ENCODE measurements around the gene ACO2.
A peak's percentile ranks its signal among the peaks of the same experiment; 100 is the strongest.
"Not testable (repeated sequence)": the region's sequence is repeated elsewhere in the genome, so short reads cannot be mapped to it uniquely, and the experiment has no call there.

The ACO2 gene

DNA sequence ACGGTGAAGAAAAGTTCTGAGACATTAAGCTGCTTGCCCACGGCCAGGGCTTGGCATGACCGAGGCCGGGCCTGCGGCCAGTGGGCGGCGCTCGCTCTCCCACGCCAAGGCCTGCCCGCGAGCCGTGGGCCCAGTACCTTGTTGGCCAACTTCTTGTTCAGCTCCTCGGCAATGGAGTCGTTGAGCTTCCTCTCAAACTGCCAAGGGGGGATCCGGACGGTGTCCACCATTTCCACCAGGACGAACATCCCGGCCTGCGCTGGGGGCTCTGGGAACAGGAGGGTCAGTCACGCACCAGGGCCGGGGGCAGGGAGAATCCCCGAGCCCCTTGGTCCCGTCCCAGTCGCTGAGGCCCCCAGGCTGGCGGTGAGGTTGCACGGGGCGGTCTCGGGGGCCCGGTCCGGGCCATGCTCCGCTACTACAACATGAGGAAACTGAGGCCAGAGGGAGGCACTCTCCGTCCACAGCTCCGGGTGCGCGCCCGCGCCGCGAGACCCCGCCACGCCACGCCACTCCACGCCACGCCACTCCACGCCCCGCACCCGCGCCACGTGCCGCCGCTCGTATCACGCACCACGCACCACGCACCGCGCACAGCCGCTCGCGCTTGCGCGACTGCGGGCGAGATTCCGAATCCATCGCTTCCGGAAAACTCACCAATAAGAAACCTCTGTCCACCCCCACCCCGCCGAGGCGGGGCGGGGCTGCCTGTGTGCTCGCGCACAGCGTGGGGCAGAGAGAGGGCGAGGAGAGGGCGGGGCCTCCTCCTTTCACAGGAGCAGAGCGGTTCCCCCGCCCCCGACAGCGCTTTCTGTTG lies 75.1 kb downstream of the ACO2 start, which contains the start of gene POLR3H:
TSS of gene POLR3H (minus strand) at position 617 of the 817 bp plus-strand sequence. CDS start at position 248, 369 bp downstream.
- DNase-seq, result peak; percentile 95

GRCh38 chr22:41544671-41545476 lies 76.0 kb downstream of the ACO2 start:
- no peak for DNase-seq

- DNase-seq, result no peak
Measured at GRCh38 chr22:41548830-41549211, 79.9 kb downstream of the ACO2 start.

- DNase-seq, result no peak
Measured at GRCh38 chr22:41550952-41551491, 82.1 kb downstream of the ACO2 start.

- DNase-seq, result no peak
Measured at GRCh38 chr22:41551877-41552582, 83.1 kb downstream of the ACO2 start.

DNA sequence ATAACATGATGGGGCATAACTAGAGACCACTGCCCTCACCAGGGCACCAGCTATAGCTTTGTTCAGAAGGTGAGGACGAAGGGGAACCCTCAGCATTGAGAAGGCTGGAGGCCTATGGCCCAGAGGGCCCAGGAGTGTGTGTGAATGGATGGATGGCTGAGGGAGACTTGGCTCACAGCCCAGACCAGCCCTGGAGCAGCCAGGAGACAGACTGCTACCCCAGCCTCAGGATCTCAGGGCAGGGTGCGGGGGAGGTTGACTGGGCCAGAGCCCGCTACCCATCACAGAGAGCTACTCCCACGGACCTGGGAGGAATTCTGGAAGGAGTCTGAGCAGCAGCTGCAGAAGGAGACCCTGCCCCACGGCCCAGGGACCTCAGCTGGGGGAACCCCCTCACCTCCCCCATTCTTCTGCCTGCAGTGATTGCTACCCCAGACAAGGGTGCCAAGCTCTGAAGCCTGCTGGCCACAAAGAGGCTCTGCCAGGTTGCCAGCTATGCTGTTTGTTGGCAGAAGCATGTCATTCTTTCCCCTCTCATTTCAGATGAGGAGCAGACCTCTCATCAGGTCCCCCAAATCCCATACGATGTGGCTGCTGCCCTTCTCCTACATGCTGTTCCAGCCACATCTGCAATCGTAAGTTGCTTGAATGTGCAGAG lies 86.5 kb downstream of the ACO2 start:
- peak; percentile 9 for DNase-seq

DNA sequence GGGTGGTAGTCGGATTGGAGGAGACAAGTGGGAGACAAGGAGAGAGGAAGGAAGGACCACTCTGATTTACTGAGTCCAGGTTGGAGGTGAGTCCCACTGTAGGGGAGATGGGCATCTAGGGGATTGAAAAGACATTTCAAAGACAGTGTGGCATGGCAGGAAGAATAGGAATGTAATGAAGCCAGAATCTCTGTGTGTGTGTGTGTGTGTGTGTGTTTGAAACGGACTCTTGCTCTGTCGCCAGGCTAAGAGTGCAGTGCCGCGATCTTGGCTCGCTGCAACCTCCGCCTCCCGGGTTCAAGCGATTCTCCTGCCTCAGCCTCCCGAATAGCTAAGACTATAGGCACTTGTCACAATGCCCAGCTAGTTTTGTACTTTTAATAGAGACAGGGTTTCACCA lies 87.6 kb downstream of the ACO2 start:
- DNase-seq, result no peak

GRCh38 chr22:41557401-41558240 lies 88.7 kb downstream of the ACO2 start:
- DNase-seq, result peak; percentile 76

DNA sequence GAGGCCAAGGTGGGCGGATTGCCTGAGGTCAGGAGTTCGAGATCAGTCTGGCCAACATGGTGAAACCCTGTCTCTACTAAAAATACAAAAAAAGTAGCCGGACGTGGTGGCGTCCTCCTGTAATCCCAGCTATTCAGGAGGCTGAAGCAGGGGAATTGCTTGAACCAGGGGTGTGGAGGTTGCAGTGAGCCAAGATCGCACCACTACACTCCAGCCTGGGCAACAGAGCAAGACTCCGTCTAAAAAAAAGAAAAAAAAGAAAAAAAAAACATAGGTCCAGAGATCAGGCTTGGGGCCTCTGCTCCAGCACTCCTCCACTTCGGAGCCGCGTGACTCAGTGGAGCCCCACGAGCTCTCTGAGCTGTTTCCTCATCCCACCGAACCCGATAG lies 89.3 kb downstream of the ACO2 start:
- not testable (repeated sequence) for DNase-seq

- no peak for DNase-seq
Measured at GRCh38 chr22:41560095-41560471, 91.2 kb downstream of the ACO2 start.

DNA sequence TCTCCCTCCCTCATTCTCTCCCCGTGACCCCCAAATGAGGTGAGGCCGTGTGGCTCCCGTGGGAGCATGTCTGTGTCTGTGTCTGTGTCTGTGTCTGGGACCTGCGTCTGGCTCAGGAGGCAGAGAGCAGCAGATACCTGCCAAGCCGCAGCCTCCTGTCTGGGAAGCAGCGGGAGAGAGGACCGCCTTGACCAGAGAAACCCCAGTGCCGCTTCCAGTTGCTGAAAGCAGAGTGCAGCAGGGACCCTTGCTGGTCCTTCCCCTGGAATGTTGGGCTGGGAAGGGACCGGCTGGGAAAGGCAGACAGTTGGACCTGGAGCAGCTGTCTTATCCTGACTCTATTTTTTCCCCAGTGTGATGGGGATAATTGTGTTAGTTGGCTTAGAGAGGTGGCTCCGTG lies 92.4 kb downstream of the ACO2 start:
- no peak for DNase-seq

DNA sequence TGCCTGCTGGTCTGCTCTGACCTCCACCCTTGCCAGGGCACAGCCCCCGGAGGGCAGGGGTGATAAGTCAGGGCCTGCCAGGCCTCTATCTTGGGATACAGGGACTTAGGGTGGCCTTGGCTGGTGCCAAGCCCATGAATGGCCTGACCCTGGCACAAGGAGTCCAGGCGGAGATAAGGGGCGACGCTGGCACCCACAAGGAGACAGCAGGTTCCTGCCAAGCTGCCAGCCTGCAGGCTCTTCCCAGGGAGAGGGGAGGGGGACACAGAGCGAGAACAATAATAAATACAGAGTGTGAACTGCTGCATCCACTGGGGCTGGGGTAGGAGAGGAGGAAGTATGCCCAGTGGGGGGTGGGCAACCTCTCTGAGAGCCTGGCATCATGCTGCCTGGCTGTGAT lies 92.9 kb downstream of the ACO2 start:
- no peak for DNase-seq

DNA sequence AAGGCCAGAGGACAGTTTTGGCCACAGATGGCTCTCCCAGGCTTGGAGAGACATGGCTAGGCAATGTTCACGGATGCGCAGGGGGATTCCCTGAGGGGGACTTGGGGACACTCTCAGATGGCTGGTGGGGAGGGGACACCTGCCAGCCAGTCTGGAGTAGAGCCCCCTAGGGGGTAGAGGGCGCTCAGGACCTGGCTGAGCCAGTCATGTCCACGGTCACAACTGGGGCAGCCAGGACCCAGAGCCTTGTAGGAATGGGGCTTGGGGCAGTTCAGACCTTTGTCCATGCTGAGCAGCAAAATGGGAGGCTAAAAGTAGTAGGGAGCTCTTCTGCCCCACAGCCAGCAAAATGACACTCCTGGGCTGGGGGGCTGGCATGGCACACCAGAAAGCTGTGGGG lies 93.5 kb downstream of the ACO2 start:
- DNase-seq, result no peak

DNA sequence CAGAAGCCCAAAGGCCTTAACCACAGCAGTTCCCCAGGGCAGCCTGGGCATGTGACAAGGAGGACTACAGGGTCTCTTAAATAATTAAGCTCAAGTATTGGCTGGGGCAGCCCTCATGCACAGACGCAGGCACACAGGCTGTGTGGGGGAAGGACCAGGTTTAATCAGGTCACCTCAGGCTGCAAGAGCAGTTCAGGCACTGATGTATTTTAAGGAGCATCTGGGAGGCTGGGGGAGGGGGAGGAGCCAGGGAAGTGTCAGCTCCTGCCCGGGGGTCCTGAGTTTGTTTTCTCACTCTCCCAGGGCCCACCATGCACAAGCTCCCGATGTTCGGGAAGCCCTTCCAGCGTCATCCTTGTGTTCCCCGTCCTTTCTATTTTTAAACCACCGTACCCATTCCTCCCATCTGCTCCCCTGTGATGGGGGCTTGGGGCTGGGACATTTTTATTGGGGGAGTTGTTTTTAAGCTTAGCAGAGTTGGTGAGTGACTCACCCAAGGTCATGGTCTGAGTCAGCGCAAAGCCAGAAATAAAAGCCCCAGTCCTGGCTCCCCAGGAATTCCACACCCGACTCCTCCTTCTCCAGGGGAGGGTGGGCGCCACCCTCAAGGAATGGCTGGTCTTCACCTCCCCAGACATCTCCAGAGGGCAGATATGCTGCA lies 94.3 kb downstream of the ACO2 start:
- no peak for DNase-seq

GRCh38 chr22:41564563-41564962 lies 95.6 kb downstream of the ACO2 start:
- no peak for DNase-seq

DNA sequence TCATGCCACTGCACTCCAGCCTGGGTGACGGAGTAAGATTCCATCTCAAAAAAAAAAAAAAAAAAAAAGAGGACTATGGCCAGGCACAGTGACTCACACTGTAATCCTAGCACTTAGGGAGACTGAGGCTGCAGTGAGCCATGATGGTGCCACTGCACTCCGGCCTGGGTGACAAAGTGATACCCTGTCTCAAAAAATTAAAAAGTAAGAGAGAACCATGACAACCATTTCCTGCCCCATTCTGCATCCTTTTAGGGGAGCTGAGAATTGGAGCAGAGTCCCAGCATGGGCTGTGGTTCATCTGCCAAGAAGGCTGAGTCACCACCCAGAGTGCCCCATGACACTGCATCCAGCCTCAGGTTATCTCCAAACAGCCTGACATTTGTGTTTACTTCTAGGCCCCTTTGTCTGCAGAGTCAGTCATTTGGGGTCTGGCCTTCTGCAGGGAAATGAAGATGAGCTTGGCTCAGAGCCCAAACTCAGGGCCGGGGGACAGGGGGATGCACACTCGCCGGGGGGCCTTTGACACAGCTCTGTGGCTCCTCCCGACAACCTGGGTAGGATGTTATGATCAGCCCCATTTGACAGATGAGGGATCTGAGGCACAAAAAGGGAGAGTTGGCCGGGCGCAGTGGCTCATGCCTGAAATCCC lies 96.6 kb downstream of the ACO2 start:
- DNase-seq, result no peak

DNA sequence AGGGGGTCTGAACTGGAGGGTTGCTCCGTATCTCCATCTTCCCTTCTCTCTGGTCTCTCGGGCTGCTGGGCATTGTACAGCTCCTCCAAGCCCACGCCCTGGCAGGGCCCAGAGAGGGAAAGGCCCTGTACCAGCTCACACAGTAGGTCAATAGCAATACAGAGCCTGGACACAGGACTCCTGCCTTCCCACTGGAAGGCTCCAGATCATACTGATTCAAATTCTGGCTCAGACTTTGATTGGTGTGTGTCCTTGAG lies 98.5 kb downstream of the ACO2 start:
- DNase-seq, result no peak

DNA sequence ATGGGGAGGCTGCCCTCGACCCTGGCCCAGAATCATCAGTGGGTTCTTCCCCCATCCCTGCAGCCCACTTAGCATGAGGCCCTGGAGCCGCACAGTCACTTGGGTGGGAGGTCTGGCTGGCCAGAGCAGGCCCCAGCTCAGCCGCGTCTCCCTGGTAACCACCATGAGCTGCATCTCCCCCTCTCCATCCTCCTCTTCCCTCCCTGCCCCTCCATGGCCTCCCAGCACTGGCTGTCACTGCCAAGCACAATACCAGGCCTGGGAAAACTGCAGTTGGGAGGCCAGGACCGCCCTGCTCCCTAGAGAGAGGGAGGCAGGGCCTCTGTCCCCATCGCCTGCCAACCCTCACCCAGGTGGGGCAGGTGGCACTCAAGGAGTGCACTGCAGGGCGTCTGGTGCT lies 99.9 kb downstream of the ACO2 start:
- DNase-seq, result no peak

DNA sequence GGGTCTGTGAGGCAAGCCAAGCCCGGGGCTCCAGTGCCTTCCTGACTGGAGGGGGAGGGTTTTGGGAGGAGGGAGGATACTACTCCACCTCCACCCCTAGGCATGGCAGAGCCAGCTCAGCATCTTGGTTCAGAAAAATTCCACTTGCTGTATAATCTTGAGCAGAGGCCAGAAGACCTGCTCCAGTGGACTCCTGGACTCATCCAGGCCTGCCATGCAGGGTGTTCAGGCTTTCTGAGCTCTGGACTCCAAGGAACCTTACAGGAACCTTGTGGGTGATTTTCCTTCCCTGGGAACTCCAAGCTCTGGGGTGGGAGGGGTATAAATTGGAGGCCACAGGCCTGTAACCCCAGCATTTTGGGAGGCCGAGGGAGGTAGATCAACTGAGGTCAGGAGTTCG lies 101.3 kb downstream of the ACO2 start:
- DNase-seq, result no peak

DNA sequence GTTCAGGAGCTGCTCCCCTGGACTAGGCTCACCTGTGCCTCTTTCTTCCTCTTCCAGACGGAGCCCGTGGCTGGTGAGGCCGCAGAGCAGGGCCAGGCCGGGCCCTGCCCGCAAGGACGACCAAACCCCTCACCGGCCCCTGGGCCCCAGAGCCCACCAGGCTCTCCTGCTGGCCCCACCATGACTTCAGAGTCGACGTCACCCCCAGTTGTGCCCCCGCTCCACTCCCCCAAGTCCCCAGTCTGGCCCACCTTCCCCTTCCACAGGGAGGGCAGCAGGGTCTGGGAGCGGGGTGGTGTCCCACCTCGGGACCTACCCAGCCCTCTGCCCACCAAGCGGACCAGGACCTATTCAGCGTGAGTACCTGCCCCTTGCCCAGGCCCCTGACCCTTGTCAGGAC lies 102.9 kb downstream of the ACO2 start:
- DNase-seq, result no peak

DNA sequence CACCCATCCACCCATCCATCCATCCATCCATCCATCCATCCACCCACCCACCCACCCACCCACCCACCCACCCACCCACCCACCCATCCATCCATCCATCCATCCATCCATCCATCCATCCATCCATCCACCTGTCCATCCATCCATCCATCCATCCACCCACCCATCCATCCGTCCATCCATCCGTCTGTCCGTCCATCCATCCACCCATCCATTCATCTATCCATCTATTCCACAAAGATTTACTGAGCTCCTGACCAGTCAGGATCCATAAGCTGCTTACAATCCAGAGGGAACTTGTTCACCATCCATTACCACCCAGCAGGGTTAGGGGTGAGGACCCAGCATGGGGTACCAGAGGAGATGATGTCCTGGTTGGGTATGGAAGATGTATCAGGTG lies 103.4 kb downstream of the ACO2 start:
- not testable (repeated sequence) for DNase-seq
